Natural killer cell treated with Interleukin-12 subunit alpha and Interleukin-12 subunit beta and Interleukin-15 and Interleukin-18, amount 100 ng/mL, for 72 hours (primary cell): ENCODE measurements around the gene THAP11. TPM values are rescaled to one million over a fixed set of nuclear protein-coding genes. Genes with fewer than 3 reads are reported as not detected.
"Not testable (repeated sequence)": the region's sequence is repeated elsewhere in the genome, so short reads cannot be mapped to it uniquely, and the experiment has no call there.

Source experiments
- ATAC-seq, 2 donors: fragments of 150-1000 bp; cut with Tn5 transposase in 1 of 2; sonication (Bioruptor Pico), chemical (Tn5 transposase) in 1 of 2; 2 replicates each; pipeline ENCODE4 v1.10.0; 2021
- DNase-seq: peaks from one replicate; pipeline ENCODE4 v3.0.0; 2022; ENCODE audit warnings: low spot score
- H3K27ac Mint-ChIP-seq, 2 donors: 1 replicate in 1 of 2; 2 replicates in 1 of 2; pipeline ENCODE4 v1.8.0; 2022; ENCODE audit warnings: mixed read lengths in 2 of 2, mild to moderate bottlenecking in 1 of 2, moderate library complexity in 1 of 2
- H3K27me3 Mint-ChIP-seq, 2 donors: 1 replicate in 1 of 2; 2 replicates in 1 of 2; pipeline ENCODE4 v1.8.0; 2022; ENCODE audit warnings: mixed read lengths in 2 of 2
- H3K36me3 Mint-ChIP-seq: one replicate; pipeline ENCODE4 v1.8.0; 2022; ENCODE audit warnings: mixed read lengths
- H3K4me1 Mint-ChIP-seq, 2 donors: 1 replicate in 1 of 2; 2 replicates in 1 of 2; pipeline ENCODE4 v1.8.0; 2022; ENCODE audit warnings: low read depth in 2 of 2, mixed read lengths in 2 of 2, mild to moderate bottlenecking in 1 of 2
- H3K4me3 Mint-ChIP-seq: one replicate; pipeline ENCODE4 v1.8.0; 2022; ENCODE audit warnings: mixed read lengths
- H3K9me3 Mint-ChIP-seq: 2 replicates; pipeline ENCODE4 v1.8.0; 2022; ENCODE audit warnings: mixed read lengths
- total RNA-seq, 2 donors: library from RNA; stranded (reverse); gene quantifications; one replicate each; pipeline ENCODE4 v1.2.3, GENCODE V29; 2022

THAP11 gene
- total RNA-seq, 2 donors from 2014 or later, result 30.5 to 45.9 TPM

GRCh38 chr16:67820608-67821259 is 21.4 kb upstream of the THAP11 start:
- ATAC-seq, result no peak
- H3K27ac Mint-ChIP-seq, result no peak overlapping the region
- no peaks in the 10 kb centered on the region for H3K27me3 Mint-ChIP-seq
- no peak overlapping the region for H3K4me3 Mint-ChIP-seq
- H3K9me3 Mint-ChIP-seq, result no peaks in the 10 kb centered on the region
- no peaks in the 10 kb centered on the region for H3K36me3 Mint-ChIP-seq
- H3K4me1 Mint-ChIP-seq, result peaks cover 6 to 7% of the 10 kb centered on the region in 2 donors
- DNase-seq, result no peak

- Mint-ChIP-seq H3K4me3 (no peak overlapping the region), H3K4me1 (no peaks in the 10 kb centered on the region), H3K27ac (no peak overlapping the region), H3K36me3 (no peaks in the 10 kb centered on the region), H3K27me3 (no peaks in the 10 kb centered on the region), H3K9me3 (no peaks in the 10 kb centered on the region)
- no peak for ATAC-seq
- DNase-seq, result no peak
These were observed 19.6 kb upstream of the THAP11 start for GRCh38 chr16:67822511-67822910.

- Mint-ChIP-seq H3K9me3 (no peaks in the 10 kb centered on the region), H3K27ac (no peak overlapping the region), H3K36me3 (no peaks in the 10 kb centered on the region), H3K4me1 (no peaks in the 10 kb centered on the region), H3K4me3 (no peak overlapping the region), H3K27me3 (no peaks in the 10 kb centered on the region)
- ATAC-seq (no peak), DNase-seq (no peak)
These were observed 17.0 kb upstream of the THAP11 start for GRCh38 chr16:67825119-67825518.

- no peaks in the 10 kb centered on the region for H3K9me3 Mint-ChIP-seq
- H3K36me3 Mint-ChIP-seq, result no peaks in the 10 kb centered on the region
- ATAC-seq, result no peak
- H3K4me1 Mint-ChIP-seq, result no peaks in the 10 kb centered on the region
- H3K27ac Mint-ChIP-seq, result no peak overlapping the region
- H3K27me3 Mint-ChIP-seq, result no peaks in the 10 kb centered on the region
- no peak for DNase-seq
- H3K4me3 Mint-ChIP-seq, result no peak overlapping the region
These were observed 16.2 kb upstream of the THAP11 start for GRCh38 chr16:67825906-67826305.

- Mint-ChIP-seq H3K36me3 (no peaks in the 10 kb centered on the region), H3K4me1 (peaks cover 0 to 8% of the 10 kb centered on the region in 2 donors), H3K4me3 (no peak overlapping the region), H3K9me3 (no peaks in the 10 kb centered on the region), H3K27me3 (no peaks in the 10 kb centered on the region), H3K27ac (no peak overlapping the region)
- ATAC-seq (no peak), DNase-seq (no peak)
These were observed 13.5 kb upstream of the THAP11 start for GRCh38 chr16:67828651-67829050.

- Mint-ChIP-seq H3K27me3 (no peaks in the 10 kb centered on the region), H3K4me3 (peak overlapping the region; percentile 88), H3K36me3 (no peaks in the 10 kb centered on the region), H3K27ac (peak overlapping the region; percentile 64 to 85), H3K4me1 (peaks cover 0 to 12% of the 10 kb centered on the region in 2 donors), H3K9me3 (no peaks in the 10 kb centered on the region)
- ATAC-seq (no peak), DNase-seq (no peak)
These were observed 9.1 kb upstream of the THAP11 start for GRCh38 chr16:67833030-67833414.

- peak overlapping the region; percentile 64 to 85 for H3K27ac Mint-ChIP-seq
These were observed 8.5 kb upstream of the THAP11 start for GRCh38 chr16:67833415-67834241.

GRCh38 chr16:67834242-67834614 is 7.9 kb upstream of the THAP11 start:
- ATAC-seq, result no peak
- Mint-ChIP-seq H3K27me3 (no peaks in the 10 kb centered on the region), H3K4me1 (peaks cover 0 to 12% of the 10 kb centered on the region in 2 donors), H3K9me3 (no peaks in the 10 kb centered on the region), H3K27ac (peak overlapping the region; percentile 64 to 85), H3K4me3 (peak overlapping the region; percentile 88), H3K36me3 (no peaks in the 10 kb centered on the region)
- DNase-seq, result no peak

More at GRCh38 chr16:67833415-67834241, 8.5 kb upstream of the THAP11 start:
- peak; percentile 95 for DNase-seq
- Mint-ChIP-seq H3K4me3 (peak overlapping the region; percentile 88), H3K36me3 (no peaks in the 10 kb centered on the region), H3K9me3 (no peaks in the 10 kb centered on the region), H3K4me1 (peaks cover 0 to 12% of the 10 kb centered on the region in 2 donors), H3K27me3 (no peaks in the 10 kb centered on the region)
- ATAC-seq, result peak; percentile 99 to 100

- H3K9me3 Mint-ChIP-seq, H3K36me3 Mint-ChIP-seq, H3K27me3 Mint-ChIP-seq, H3K4me3 Mint-ChIP-seq, H3K27ac Mint-ChIP-seq, ATAC-seq, DNase-seq: not testable (repeated sequence)
- H3K4me1 Mint-ChIP-seq, result peaks cover 6 to 18% of the 10 kb centered on the region in 2 donors
These were observed 4.9 kb upstream of the THAP11 start for GRCh38 chr16:67837190-67837589.

GRCh38 chr16:67837811-67838210 is 4.3 kb upstream of the THAP11 start:
- Mint-ChIP-seq H3K27me3 (no peaks in the 10 kb centered on the region), H3K4me3 (no peak overlapping the region), H3K4me1 (peaks cover 6 to 15% of the 10 kb centered on the region in 2 donors), H3K9me3 (no peaks in the 10 kb centered on the region), H3K27ac (no peak overlapping the region), H3K36me3 (no peaks in the 10 kb centered on the region)
- DNase-seq (no peak), ATAC-seq (no peak)

GRCh38 chr16:67841198-67841815 is 813 bp upstream of the THAP11 start:
- Mint-ChIP-seq H3K36me3 (no peaks in the 10 kb centered on the region), H3K4me1 (peaks cover 27 to 31% of the 10 kb centered on the region in 2 donors), H3K4me3 (peak overlapping the region; percentile 92), H3K27ac (peak overlapping the region; percentile 86 to 90), H3K27me3 (no peaks in the 10 kb centered on the region), H3K9me3 (no peaks in the 10 kb centered on the region)
- no peak for ATAC-seq
- no peak for DNase-seq

GRCh38 chr16:67842509-67843342 is 606 bp downstream of the THAP11 start:
- DNase-seq, result peak; percentile 69
- Mint-ChIP-seq H3K4me3 (peak overlapping the region; percentile 92), H3K27me3 (no peaks in the 10 kb centered on the region), H3K27ac (peak overlapping the region; percentile 86 to 90), H3K9me3 (no peaks in the 10 kb centered on the region), H3K36me3 (no peaks in the 10 kb centered on the region), H3K4me1 (peaks cover 27 to 31% of the 10 kb centered on the region in 2 donors)
- ATAC-seq, result peak; percentile 29 to 34

GRCh38 chr16:67843343-67843765 is 1.2 kb downstream of the THAP11 start:
- Mint-ChIP-seq H3K27ac (peak overlapping the region; percentile 86 to 90), H3K36me3 (no peaks in the 10 kb centered on the region), H3K9me3 (no peaks in the 10 kb centered on the region), H3K4me1 (peaks cover 27 to 31% of the 10 kb centered on the region in 2 donors), H3K4me3 (peak overlapping the region; percentile 92), H3K27me3 (no peaks in the 10 kb centered on the region)
- DNase-seq, result no peak
- no peak for ATAC-seq
